HG02571 (cell line): Measurements from ENCODE around the gene TMPRSS4.

Experiments used
- ATAC-seq: cut with Tn5 transposase; IDR thresholded peaks from one replicate; pipeline ENCODE4 v1.9.1; 2021; ENCODE audit warnings: mild to moderate bottlenecking, moderate library complexity; ENCODE audit not compliant: unreplicated experiment

The TMPRSS4 gene

DNA sequence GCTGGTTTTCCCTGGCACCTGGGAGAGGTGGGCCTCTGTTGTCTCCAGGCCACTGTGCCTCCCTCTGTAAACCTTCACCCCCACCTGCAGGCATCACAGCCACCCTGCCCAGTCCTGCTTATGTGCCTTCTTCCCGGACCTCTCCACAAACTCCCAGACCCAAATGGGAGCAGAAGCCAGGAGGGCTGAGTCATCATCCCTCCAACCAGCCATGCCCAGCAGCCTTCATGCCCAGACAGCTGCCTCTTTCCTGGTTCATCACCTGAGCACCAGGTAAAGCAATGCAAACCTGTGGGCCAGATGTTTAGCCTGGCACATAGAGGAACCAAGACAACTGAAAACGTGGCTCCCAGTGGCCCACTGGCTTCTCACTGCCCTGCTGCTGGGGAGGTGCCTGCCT lies 2.1 kb upstream of the TMPRSS4 start:
- ATAC-seq: no peak

DNA sequence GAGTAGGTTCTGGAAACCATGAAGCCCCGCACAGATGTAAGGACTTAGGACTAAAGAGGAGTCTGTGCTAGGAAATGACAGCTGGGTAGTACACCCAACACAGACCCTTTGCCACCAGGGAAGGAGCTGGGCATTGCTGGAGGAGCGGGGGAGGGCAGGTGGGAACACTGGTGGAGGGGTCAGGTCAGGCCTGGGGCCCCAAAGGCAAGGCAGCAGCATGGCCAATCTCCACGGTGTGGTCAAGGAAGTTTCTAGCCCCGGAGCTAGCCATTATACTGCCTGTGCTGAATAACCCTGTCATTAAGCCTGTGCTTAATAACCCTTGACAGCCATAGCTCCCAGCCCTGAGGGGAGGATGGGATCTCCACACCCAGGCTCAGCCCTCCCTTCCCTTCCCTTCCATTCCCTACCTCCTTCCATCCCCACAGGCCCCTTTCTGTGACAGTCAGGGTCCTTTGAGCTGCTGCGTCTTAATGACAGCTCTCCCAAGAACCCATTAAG lies 2.1 kb downstream of the TMPRSS4 start:
- ATAC-seq: no peak

DNA sequence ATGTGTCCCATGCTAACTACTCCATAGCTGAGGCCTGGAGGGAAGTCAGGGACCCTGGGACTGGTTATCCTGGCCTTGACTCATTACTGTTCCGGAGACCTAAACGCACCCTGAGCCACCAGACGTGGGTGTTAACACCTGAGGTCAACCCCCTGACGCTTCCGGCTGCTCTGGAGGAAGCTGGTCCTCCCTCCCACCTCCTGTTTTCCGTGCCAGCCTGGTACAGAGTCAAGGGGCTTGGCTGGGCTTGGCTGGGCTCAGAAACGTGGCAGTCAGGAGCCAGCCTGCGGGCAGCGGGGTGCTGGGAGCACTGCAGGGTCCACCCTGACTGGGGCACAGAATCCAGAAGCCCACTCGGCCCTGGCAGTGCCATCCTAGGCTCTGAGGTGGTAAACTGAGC lies 2.6 kb downstream of the TMPRSS4 start:
- no peak for ATAC-seq

DNA sequence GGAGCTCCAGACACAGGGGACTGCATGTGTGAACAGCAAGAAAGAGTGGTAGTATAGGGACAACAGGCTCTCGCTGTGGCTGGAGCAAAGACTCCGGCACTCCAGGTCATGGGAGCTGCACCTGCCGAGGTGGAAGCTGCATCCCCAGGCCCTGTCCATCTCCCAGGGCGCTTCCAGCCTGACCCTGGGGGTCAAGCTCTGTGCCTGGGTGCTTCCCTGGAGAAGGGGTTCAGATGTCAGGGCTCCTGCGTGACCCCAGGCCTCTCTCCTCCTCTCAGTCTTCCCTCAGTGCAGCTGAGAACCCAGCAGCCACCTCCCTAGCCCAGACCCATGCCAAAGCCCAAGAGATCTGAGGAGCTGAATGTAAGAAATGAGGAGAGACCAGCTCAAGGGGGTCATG lies 3.4 kb downstream of the TMPRSS4 start:
- ATAC-seq: no peak

DNA sequence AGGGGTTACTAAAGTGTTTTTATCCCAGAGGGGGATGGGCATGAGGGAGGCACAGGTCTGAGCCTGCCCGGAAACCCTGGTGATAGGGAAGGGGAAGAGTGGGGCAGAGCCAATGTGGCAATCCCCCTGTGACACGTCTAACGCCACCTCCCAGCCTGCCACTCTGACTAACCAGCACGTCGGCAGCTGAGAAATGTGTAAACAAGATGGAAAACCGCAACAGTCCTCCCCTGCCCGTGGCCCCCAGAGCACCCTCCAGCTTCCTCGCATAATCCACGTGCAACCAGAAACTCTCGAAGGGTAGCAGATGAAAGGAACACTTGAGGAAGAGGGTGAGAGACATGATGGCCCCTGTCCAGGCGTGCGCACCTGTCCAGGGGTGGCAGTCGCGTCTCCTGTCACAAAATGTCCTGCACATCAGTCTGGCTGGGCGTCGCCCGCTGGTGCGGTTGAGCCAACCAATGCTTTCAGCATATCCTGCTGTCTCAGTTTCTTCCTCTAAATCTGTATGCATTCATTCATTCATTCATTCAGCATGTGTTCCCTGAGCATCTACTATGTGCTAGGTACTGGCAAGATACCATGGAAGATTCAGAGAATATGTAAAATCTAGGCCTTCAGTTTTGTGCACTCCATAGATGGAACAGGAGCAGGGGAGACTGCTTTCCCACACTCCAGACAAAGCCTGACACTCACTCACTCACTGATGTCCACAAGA lies 4.5 kb downstream of the TMPRSS4 start:
- no peak for ATAC-seq

DNA sequence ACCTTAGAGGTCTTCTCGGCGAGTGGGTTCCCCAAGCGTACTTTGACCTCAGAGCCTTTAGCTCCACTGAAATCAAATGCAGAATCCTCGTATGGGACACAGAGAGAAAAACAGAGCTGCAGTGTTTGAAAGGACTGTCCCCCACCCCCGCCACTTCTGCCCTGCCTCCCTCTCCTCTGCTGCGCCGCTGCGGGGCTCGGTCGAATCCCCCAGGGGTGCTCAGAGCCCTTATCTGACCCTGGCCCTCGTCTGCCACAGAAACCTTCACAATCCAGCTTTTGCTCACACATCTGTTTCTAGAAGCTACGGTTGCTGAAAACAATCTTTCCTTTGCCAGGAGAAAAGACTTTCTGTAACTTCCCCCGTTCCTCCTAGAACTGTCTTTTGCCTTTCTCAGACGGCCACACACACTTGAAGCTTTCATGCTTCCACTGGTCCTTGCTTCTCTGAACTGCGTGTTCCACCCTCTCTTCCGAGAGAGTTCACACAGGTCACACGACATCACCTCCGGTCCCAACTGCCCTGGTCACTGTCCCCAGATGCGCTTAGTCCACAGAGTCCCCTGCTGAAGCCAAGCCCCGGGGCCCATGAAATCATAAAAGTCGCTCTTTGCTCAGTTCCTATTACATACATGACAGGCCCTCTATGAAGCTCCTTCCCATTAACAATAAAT lies 6.1 kb downstream of the TMPRSS4 start:
- ATAC-seq: no peak

- no peak for ATAC-seq
Measured at GRCh38 chr11:118084247-118084646, 7.4 kb downstream of the TMPRSS4 start.

GRCh38 chr11:118084656-118085055 lies 7.8 kb downstream of the TMPRSS4 start:
- no peak for ATAC-seq

DNA sequence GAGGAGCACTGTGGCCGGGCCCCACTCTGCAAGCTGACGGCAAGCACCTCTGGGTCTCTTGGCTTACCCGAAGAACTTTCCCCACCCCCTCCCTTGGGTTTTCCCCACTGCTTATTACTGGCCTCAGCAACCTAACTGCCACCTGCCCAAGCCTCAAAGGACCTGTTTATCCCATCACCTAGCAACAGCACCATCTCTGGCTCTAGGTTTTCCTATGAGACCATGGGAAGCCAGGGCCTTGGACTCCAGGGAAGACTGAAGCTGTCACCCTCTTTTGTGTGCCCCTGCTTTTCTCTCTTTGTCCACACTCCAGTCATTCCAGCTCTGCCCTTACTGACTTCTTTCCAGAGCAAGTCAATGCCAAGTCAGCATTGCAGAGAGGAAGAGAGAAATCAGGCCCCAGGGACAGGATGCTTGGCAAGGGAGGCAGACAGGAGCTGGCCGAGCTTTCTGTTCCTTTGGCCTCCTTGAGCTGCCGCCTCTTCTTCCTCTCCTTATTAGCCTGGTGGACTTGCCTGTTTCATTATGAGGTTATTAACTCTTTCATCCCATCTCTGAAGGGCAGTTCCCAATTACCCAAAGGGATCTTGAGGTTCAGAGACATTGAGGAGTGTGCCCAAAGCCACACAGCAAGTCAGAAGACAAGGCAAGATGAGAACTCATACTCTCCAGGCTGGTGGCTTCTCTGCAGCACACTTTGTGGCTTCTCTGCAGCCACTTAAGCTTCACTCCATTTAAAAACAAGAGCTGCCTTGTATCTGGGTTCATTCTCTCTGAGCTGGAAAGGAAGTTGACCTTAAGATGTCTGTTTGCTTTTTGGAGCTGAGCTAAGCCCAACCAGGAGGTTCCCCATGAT lies 10.3 kb downstream of the TMPRSS4 start, which contains the start of gene SMIM35:
Gene SMIM35, minus strand, starts transcription at position 51 of the 856 bp plus-strand sequence. CDS start 206 bp downstream, outside the sequence.
- ATAC-seq: no peak

DNA sequence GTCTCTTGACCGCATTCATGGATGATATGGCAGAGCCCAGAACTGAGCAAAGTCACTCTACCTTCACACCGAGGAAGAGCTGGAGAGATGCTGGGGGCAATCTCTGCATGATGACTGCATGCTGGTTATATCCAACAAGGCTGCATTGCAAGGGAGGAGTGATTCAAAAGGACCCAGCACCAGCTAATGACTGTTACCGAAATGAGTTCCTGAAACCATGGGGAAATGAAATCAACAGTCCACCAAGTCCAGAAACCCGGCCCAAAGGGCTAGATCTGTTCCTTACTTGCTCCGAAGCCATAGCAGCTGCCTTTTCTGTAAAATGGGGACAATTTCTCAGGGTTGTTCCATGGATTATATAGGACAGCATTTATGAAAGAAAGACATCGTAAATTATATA lies 11.1 kb downstream of the TMPRSS4 start:
- no peak for ATAC-seq

- no peak for ATAC-seq
Measured at GRCh38 chr11:118088531-118088930, 11.7 kb downstream of the TMPRSS4 start.

DNA sequence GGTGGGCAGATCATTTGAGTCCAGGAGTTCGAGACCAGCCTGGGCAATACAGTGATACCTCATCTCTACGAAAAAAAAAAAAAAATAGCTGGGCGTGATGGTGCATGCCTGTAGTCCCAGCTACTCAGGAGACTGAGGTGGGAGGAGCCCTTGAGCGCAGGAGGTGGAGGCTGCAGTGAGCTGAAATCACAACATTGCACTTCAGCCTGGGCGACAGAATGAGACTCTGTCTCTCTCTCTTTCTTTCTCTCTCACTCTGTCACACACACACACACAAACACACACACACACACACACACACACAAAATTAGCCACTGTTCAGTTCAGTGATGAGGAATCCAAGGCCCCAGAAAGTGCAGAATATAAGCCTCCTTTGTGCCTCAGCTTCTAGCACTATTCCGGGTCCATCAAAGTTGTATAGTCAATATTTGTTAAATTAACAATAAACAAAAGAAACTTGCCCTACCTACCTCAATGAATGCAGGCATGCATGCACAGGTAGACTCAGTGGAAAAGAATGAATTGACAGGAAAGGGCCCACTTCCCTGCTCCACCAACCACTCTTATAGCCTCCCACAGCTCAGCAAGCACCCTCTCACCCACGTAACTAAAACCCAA lies 13.8 kb downstream of the TMPRSS4 start:
- no peak for ATAC-seq

- ATAC-seq: no peak
Measured at GRCh38 chr11:118091690-118092089, 14.8 kb downstream of the TMPRSS4 start.

DNA sequence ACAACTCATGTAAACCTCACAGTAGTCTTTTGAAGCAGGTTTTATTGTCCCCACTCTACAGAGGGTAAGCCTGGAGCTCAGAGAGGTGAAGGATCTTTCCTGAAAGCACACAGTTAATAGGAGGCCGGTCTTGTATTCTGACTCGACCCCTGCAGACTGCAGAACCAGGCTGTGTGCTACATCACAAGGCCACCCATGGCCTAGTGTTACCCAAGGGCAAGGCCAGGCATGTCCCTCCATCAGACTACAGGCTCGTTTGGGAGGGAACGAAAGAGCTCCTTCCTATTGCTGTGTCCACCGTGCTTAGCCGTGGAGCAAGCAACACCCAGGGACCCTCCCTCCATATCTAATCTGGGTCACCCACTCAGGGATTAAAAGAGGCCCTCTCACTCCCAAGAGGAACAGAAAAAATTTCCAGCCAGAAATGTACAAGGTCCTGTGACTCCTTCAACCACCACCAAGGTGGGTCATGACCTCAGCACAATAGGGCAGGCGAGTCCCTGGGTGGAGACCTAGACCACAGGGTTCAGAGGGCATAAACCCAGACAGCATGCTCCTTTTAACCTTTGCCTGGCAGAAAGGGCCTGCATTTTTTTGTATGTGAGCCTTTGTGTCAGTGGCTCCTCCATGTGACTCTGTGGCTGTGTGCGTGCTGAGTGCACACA lies 16.2 kb downstream of the TMPRSS4 start:
- no peak for ATAC-seq

DNA sequence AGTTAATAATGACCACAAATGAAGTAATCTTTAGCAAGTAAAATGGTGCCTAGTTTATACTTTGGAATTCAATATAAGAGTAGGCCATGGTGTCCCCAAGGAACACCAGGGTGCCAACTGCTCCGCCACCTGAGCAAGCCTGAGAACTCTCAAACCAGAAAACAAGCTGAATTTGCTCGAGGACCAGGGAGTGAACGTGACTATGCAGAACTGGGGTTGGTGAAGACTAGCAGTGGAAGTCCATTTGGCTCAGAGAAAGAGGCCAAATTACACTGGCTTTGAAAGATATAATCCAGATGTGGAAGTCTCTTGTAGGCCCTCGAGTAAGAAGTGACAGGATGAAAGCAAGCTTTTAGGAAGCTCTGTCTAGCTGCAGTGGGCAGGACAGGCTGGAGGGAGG lies 18.6 kb downstream of the TMPRSS4 start:
- ATAC-seq: no peak

GRCh38 chr11:118095967-118096367 lies 19.1 kb downstream of the TMPRSS4 start:
- ATAC-seq: no peak

GRCh38 chr11:118098996-118099837 lies 22.3 kb downstream of the TMPRSS4 start:
- ATAC-seq: no peak

DNA sequence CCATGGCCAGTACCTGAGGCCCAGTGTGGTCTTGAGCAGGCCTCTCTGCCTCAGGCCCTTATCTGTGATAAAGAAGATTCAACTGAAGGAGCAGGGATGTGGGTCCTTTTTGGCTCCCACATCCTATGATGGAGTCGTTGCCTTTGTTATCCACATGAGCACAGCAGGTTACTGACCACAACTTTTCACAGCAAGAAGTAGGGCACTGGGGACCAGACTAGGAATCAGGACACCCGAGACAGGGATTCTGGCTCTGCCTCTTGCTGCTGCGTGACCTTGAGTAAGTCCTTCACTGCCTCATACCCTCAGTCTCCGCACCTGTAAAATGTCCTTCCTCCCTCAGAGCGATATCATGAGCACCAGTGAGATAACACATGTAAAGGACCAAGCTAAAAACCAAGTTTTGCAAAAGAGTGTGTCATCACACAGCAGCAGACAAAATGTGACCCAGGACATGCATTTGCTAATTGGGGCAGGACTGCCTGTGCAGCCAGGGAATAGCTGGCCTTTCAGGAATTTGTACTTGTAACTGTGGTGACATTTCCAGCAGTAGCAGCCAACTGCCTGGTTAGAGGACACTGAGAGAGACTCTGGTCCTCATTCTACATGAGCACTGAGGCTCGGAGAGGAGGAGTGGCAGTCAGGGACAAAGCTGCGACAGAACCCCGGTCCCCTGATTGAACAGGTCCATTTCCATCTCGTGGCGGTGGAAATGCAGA lies 23.1 kb downstream of the TMPRSS4 start:
- ATAC-seq: no peak

DNA sequence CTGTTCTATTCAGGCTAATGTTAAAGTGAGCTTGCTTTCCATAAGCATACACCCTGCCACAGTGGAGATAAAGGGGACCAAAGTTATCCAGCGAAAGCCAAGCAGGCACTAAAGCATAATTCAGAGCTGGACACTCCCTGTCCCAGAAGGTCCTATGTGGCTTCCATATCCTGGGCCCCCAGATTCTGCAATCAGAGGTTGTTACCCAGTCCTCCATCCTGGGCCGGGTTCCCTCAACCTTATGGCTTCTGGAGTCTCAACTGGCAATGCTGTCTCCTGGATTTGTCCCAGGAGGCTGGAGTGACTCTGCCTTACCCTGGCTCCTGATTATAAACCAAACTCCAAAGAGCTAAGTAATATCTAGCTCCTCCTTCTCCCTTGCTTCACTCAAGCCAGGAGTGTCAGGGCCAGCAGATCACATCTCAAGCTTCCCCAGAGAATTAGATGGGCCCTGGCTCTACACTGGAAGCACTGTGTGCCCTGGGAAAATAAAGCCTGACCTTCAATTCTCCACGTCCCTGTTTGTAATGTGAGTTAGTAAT lies 23.9 kb downstream of the TMPRSS4 start:
- ATAC-seq: no peak
